Small intestine (tissue), 7 donors: ENCODE results near the gene SYT8. TPM values are rescaled to one million over a fixed set of nuclear protein-coding genes. Genes with fewer than 3 reads are reported as not detected.

Experiments
- DNase-seq, 2 donors: peaks; one replicate each; pipeline versions ENCODE4 v3.0.0 to v3.0.0-alpha.2; 2013
- FAIRE-seq: peaks from 2 replicates; lab custom pipeline; 2012; peaks lifted over from hg19 to GRCh38; lab: Jason Lieb, UNC
- H3K27ac ChIP-seq, 3 donors: one replicate each; pipeline ENCODE4 v1.5.1; 2013; ENCODE audit warnings: low read length in 2 of 3, mild to moderate bottlenecking in 2 of 3, control low read depth in 1 of 3, inconsistent platforms in 1 of 3, low read depth in 1 of 3, moderate library complexity in 1 of 3
- H3K27me3 ChIP-seq, 3 donors: one replicate each; pipeline ENCODE4 v1.6.1; 2013; ENCODE audit warnings: low read length in 3 of 3, inconsistent platforms in 1 of 3; ENCODE audit not compliant: control insufficient read depth in 3 of 3, insufficient read depth in 3 of 3
- H3K36me3 ChIP-seq, 3 donors: one replicate each; pipeline ENCODE4 v1.6.1; 2013; ENCODE audit warnings: low read length in 3 of 3, inconsistent platforms in 1 of 3, low read depth in 1 of 3, mild to moderate bottlenecking in 1 of 3, moderate library complexity in 1 of 3; ENCODE audit not compliant: control insufficient read depth in 3 of 3, insufficient read depth in 2 of 3
- H3K4me1 ChIP-seq, 3 donors: one replicate each; pipeline ENCODE4 v1.6.1; 2013; ENCODE audit warnings: low read length in 2 of 3, inconsistent platforms in 1 of 3, low read depth in 1 of 3, mild to moderate bottlenecking in 1 of 3, moderate library complexity in 1 of 3; ENCODE audit not compliant: control insufficient read depth in 3 of 3, insufficient read depth in 2 of 3
- H3K4me3 ChIP-seq, 3 donors: one replicate each; pipeline ENCODE4 v1.5.1; 2013; ENCODE audit warnings: low read length in 3 of 3, control low read depth in 1 of 3, inconsistent platforms in 1 of 3, low read depth in 1 of 3, mild to moderate bottlenecking in 1 of 3, moderate library complexity in 1 of 3
- H3K9me3 ChIP-seq, 2 donors: one replicate each; pipeline ENCODE4 v1.6.1; 2013; ENCODE audit warnings: low read depth in 1 of 2, low read length in 1 of 2; ENCODE audit not compliant: control insufficient read depth in 2 of 2, insufficient read depth in 1 of 2
- WGBS, 3 donors: extraction: QIAGEN DNeasy Blood & Tissue Kit; methylation state at CpG; one replicate each; pipeline ENCODE4 v1.1.7; 2013; 5-methylcytosine and 5-hydroxymethylcytosine counted together
- polyA plus RNA-seq, 4 donors: library from polyadenylated mRNA; stranded (reverse) in 3 of 4; unstranded in 1 of 4; fragments of 200-250 nt in 3 of 4; fragments of 120-200 nt in 1 of 4; gene quantifications; one replicate each; pipeline versions ENCODE4 v1.2.1 to v1.2.3, GENCODE V29; 2013
- donor health status: healthy with polysubstance abuse.
- donor health status: control.
- donor health status: control.
- donor health status: Bipolar disorder and iron deficiency.
- donor health status: healthy.

SYT8 gene
- polyA plus RNA-seq, 4 donors: 3.1 to 46.5 (median 24.2) TPM

- peaks cover 3 to 51% (median 11%) of the 10 kb centered on the region in 3 donors for H3K4me1 ChIP-seq
Observed at GRCh38 chr11:1827095-1827813, 7.5 kb upstream of the SYT8 start.

GRCh38 chr11:1827931-1828330 lies 6.9 kb upstream of the SYT8 start:
- Histone ChIP-seq H3K36me3 (no peaks in the 10 kb centered on the region), H3K9me3 (no peaks in the 10 kb centered on the region), H3K27me3 (peaks cover 0 to 2% (median 0%) of the 10 kb centered on the region in 3 donors), H3K4me1 (peaks cover 3 to 57% (median 11%) of the 10 kb centered on the region in 3 donors), H3K27ac (no peak overlapping the region), H3K4me3 (no peak overlapping the region)
- FAIRE-seq (no peak), DNase-seq (no peak)
- WGBS, 3 donors: 73 to 86% (median 75%) methylated on average over 19 of the region's 19 CpGs

More at GRCh38 chr11:1827095-1827813, 7.5 kb upstream of the SYT8 start:
- H3K9me3 ChIP-seq: no peaks in the 10 kb centered on the region
- DNase-seq (peak; percentile 54 to 81), FAIRE-seq (no peak)
- H3K36me3 ChIP-seq: no peaks in the 10 kb centered on the region
- H3K4me3 ChIP-seq: no peak overlapping the region
- 21 to 53% (median 34%) methylated on average over 26 to 27 of the region's 27 CpGs for WGBS, 3 donors
- peaks cover 0 to 2% (median 0%) of the 10 kb centered on the region in 3 donors for H3K27me3 ChIP-seq
- peak overlapping the region in 1 of 3 donors; percentile 46 for H3K27ac ChIP-seq

- FAIRE-seq: no peak
- WGBS, 3 donors: 83 to 85% (median 83%) methylated on average over 12 of the region's 12 CpGs
- H3K4me3 ChIP-seq: no peak overlapping the region
- H3K27me3 ChIP-seq: peaks cover 0 to 2% (median 0%) of the 10 kb centered on the region in 3 donors
- peaks cover 3 to 63% (median 11%) of the 10 kb centered on the region in 3 donors for H3K4me1 ChIP-seq
- no peaks in the 10 kb centered on the region for H3K36me3 ChIP-seq
- H3K27ac ChIP-seq: no peak overlapping the region
- DNase-seq: no peak
- H3K9me3 ChIP-seq: no peaks in the 10 kb centered on the region
Observed at GRCh38 chr11:1828542-1828941, 6.2 kb upstream of the SYT8 start.

GRCh38 chr11:1829039-1829820 lies 5.6 kb upstream of the SYT8 start:
- no peak overlapping the region for H3K4me3 ChIP-seq
- no peaks in the 10 kb centered on the region for H3K9me3 ChIP-seq
- 73 to 78% (median 76%) methylated on average over 11 of the region's 11 CpGs for WGBS, 3 donors
- no peak for FAIRE-seq
- peaks cover 3 to 68% (median 11%) of the 10 kb centered on the region in 3 donors for H3K4me1 ChIP-seq
- no peaks in the 10 kb centered on the region for H3K36me3 ChIP-seq
- H3K27ac ChIP-seq: no peak overlapping the region
- DNase-seq: no peak
- H3K27me3 ChIP-seq: peaks cover 0 to 2% (median 0%) of the 10 kb centered on the region in 3 donors

- peaks cover 0 to 2% (median 0%) of the 10 kb centered on the region in 3 donors for H3K27me3 ChIP-seq
- peaks cover 3 to 71% (median 17%) of the 10 kb centered on the region in 3 donors for H3K4me1 ChIP-seq
- FAIRE-seq (no peak), DNase-seq (peak in 1 of 2 donors; percentile 63)
- H3K9me3 ChIP-seq: no peaks in the 10 kb centered on the region
- 9 to 43% (median 24%) methylated on average over 6 of the region's 6 CpGs for WGBS, 3 donors
- H3K4me3 ChIP-seq: no peak overlapping the region
- peak overlapping the region in 1 of 3 donors; percentile 43 for H3K27ac ChIP-seq
- H3K36me3 ChIP-seq: no peaks in the 10 kb centered on the region
Observed at GRCh38 chr11:1830004-1830321, 4.8 kb upstream of the SYT8 start.

GRCh38 chr11:1830322-1831223 lies 4.2 kb upstream of the SYT8 start:
- Histone ChIP-seq H3K27ac (peak overlapping the region; percentile 40 to 56 (median 43)), H3K27me3 (peaks cover 0 to 2% (median 0%) of the 10 kb centered on the region in 3 donors), H3K4me1 (peaks cover 3 to 71% (median 19%) of the 10 kb centered on the region in 3 donors), H3K4me3 (no peak overlapping the region), H3K9me3 (no peaks in the 10 kb centered on the region), H3K36me3 (no peaks in the 10 kb centered on the region)
- FAIRE-seq (no peak), DNase-seq (peak; percentile 94 to 95)
- WGBS, 3 donors: 11 to 50% (median 22%) methylated on average over 33 of the region's 33 CpGs

GRCh38 chr11:1831338-1832210 lies 3.2 kb upstream of the SYT8 start:
- no peak for DNase-seq
- H3K4me1 ChIP-seq: peaks cover 3 to 71% (median 19%) of the 10 kb centered on the region in 3 donors
- FAIRE-seq: no peak
- peak overlapping the region in 1 of 3 donors; percentile 40 for H3K27ac ChIP-seq
- no peaks in the 10 kb centered on the region for H3K9me3 ChIP-seq
- peaks cover 0 to 2% (median 0%) of the 10 kb centered on the region in 3 donors for H3K27me3 ChIP-seq
- H3K36me3 ChIP-seq: no peaks in the 10 kb centered on the region
- H3K4me3 ChIP-seq: no peak overlapping the region
- WGBS, 3 donors: 39 to 68% (median 51%) methylated on average over 24 to 26 of the region's 26 CpGs
